GM12875 (cell line): ENCODE data around the gene OTUB2.

Source experiments
- H3K4me3 ChIP-seq: one replicate; pipeline ENCODE4 v1.5.1; 2011; ENCODE audit warnings: low read depth, low read length, control low read depth
- TF ChIP-seq, protein P1 (sequence below): IDR thresholded peaks from 2 replicates; pipeline ENCODE4 v1.5.1; 2011; ENCODE audit warnings: low read depth, mild to moderate bottlenecking, control low read depth, inconsistent platforms, low read length, moderate library complexity, borderline replicate concordance; ENCODE audit not compliant: insufficient read depth

The OTUB2 gene

DNA sequence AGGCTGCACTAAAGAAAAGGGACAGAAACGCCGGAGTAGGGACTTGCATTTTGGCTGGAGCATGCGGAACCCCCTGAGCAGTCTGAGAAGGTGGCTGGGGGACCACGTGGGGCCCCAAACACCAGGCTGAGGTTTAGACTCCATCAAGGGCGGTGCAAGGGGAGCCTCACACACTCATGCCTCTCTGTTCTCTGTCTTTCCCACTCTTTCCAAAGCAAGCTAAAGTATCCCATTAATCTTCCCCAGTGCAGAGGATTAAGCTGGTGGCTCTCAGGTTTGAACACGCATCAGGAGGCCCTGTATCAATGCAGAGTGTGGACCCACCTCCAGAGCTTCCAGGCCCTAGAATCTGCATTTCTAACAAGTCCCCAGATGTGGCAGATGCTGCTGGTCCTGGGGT, 15.5 kb upstream of the OTUB2 start:
- TF ChIP-seq, protein P1, sequence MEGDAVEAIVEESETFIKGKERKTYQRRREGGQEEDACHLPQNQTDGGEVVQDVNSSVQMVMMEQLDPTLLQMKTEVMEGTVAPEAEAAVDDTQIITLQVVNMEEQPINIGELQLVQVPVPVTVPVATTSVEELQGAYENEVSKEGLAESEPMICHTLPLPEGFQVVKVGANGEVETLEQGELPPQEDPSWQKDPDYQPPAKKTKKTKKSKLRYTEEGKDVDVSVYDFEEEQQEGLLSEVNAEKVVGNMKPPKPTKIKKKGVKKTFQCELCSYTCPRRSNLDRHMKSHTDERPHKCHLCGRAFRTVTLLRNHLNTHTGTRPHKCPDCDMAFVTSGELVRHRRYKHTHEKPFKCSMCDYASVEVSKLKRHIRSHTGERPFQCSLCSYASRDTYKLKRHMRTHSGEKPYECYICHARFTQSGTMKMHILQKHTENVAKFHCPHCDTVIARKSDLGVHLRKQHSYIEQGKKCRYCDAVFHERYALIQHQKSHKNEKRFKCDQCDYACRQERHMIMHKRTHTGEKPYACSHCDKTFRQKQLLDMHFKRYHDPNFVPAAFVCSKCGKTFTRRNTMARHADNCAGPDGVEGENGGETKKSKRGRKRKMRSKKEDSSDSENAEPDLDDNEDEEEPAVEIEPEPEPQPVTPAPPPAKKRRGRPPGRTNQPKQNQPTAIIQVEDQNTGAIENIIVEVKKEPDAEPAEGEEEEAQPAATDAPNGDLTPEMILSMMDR, result no peak
- H3K4me3 ChIP-seq, result no peak overlapping the region

DNA sequence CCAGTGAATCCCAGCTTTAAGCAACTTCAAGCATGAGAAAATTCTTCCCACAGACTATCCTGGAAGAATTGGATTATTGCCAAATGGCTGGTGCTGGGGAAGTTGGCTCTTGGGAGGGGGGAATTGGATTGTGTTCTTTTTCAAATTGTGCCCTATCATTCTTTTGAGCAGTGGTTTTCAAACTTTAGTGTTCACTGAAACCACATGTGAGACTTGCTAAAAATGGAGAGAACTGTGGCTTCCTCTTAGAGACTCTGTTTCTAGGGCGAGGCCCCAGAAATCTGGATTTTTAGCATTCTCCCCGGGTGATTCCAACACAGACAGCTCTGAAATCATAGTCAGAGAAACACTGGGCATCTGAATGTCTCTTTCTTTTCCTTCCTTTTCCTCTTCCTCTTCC, 14.3 kb upstream of the OTUB2 start:
- no peak overlapping the region for H3K4me3 ChIP-seq
- TF ChIP-seq, protein P1, result no peak

DNA sequence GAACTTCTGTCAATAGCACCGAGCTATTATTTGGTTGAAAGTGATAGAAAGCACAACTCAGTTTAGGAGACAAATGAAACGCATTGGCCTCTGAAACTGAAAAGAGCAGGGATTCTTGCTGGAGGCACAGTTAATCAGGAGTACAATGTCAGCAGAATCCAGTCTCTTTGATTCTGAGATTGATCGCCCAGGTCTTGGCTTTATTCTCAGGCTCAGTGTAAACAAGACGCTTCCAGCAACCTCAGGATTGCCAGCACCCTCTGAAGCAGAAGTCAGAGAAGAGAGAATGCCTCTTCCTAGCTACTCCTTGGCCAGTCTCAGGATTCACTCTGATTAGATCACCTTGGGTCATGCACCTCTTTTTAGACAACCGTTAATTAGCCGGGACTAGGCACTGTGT, 11.8 kb upstream of the OTUB2 start:
- TF ChIP-seq, protein P1, result no peak
- no peak overlapping the region for H3K4me3 ChIP-seq

DNA sequence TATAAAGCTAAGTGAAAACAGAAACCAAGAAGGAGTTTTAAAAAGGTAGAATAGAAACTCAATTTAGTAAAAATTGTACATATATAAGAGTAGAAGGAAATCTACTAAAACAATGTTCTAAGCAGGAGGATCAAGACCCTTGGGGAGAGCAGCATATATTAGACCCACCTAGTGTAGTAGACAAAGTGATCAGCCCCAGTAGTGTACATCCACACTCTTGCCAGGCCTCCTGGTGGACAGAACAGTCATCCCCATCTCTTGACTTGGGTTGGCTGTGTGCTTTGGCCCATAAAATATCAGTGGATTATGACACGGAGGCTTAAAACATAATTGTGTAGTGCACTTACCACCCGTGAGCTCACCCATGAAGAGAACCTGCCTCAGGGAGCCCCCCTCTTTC, 10.9 kb upstream of the OTUB2 start:
- no peak overlapping the region for H3K4me3 ChIP-seq
- TF ChIP-seq, protein P1, result peak; percentile 11; the same call in 1 of the 2 replicates

DNA sequence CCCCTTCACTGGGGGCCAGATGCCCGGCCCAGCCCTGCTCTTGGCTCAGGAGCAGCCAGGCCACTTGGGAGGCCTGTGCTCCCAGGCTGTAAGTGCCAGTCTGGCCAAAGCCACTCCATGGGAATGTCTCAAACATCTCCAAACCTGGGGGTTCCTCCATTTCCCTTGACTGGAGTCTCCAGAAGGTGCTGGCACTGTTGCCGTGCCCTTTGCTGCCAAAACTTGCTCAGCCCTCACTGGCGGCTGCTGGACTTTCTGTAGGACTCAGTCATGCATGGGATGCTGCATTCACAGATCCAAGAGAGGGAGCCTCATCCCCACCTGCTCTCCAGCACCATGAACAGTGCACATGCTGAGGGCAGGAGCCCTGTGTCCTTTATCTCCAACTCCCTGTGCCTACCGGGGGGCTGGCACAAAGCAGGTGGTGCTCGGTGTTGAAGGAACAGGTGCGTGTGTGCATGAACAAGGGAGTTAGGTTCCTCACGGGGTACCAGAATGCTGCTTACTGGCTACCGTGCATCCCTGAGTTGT, 9.6 kb upstream of the OTUB2 start:
- TF ChIP-seq, protein P1, result no peak
- no peak overlapping the region for H3K4me3 ChIP-seq

DNA sequence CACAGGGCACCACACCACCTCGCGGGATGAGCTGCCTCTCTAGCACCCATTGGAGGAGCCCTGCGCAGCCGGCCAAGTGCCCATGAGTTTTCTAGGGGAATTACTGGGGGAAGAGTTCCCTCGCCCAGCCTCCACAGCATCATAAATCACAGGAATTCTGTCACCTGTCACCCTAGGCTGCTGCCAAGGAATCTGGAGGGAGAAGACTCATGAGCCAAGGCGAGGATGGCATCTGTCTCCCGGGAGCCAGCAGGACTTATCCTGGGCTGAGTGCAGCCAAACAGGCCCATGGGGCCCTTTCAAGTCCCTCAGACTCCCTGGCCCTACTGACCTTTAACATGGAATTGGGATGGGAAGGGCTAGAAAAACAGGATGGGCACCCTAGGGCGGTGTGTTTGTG, 7.8 kb upstream of the OTUB2 start:
- TF ChIP-seq, protein P1, result no peak
- no peak overlapping the region for H3K4me3 ChIP-seq

DNA sequence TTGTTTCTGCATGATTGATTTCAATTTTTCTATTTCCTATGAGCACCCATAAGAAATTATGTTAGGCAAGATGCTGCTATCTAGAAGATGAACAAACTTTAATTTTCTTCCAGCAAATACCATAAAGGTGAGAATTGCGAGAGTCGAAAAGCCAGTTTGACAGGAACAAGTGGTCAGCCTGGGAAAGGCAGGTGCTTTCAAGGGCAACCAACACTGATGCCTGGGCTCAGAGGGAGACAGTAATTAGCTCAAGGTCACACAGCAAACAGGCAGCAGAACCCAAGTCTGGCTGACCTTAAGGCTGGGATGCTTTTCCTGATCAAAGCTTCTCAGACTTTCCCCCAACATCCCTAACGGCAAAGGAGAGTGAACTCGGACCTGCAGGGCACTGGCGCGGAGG, 6.8 kb upstream of the OTUB2 start:
- H3K4me3 ChIP-seq, result no peak overlapping the region
- TF ChIP-seq, protein P1, result no peak
